GM21515 (cell line): ENCODE results near the gene ZNF324.
"Not testable (repeated sequence)": the region's sequence is repeated elsewhere in the genome, so short reads cannot be mapped to it uniquely, and the experiment has no call there.

Experiments
- ATAC-seq: cut with Tn5 transposase; IDR thresholded peaks from one replicate; pipeline ENCODE4 v1.9.1; 2021; ENCODE audit not compliant: unreplicated experiment

Gene ZNF324

DNA sequence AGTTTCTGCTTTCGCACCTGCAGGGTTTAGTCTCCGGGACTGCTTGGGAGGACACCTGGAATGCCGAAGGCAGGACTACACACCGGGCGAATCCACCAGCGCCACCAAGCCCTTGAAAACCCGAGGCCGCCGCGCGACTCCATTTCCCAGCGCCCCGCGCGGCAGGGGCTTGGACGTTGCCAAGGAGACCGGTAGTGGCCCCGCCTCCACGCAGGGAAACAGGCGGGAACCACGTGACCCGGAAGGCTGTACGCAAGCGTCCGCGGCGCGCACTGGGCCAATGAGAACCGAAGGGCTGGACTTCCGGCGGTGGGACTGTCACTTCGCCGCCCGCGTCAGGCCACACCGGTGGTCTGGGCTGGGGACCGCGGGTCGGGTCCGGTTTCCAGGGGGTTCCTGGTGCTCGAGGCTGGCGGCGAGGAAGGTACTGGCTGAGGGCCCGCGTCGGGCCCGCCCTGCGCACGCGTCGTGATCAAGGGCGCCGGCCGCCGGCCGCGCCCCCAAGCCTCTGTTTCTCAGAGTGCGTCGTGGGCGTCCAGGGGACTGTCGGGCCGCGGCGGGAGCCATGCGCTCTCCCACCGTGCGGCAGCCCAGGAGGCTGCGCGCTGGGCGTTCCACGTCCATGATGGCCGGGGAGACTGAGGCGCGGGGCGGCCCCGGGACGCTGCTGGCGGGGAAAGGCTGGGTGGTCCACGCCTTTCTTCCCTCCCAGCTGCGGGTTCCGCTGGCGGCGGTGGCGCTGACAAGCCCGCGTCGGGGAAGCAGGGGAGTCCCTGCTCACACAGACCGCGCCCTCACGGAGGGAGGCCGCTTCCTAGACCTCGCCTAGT lies at the start of gene ZNF324:
TSS of gene ZNF324 (plus strand) at position 321 of the 830 bp plus-strand sequence. CDS start 2,106 bp downstream, outside the sequence.
- ATAC-seq = peak; percentile 83

DNA sequence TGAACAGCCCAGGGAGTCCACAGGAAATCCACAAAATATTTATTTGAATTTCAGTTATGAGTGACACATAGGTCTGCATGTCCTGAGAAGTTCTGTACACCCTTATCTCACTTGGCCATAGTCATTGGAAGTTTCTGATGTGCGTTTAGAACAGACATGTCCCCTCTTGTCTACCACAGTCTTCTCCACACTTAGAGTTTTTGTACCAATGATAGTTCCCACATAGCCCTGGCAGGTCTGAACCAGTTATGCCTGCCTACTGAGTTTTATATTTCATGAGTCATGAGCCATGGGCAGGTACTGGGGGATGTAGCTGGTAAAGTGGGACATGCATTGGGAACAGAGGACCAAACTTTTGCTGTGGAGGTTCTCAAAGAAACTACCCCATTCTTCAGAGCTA lies 38.3 kb upstream of the ZNF324 start:
- ATAC-seq = no peak

DNA sequence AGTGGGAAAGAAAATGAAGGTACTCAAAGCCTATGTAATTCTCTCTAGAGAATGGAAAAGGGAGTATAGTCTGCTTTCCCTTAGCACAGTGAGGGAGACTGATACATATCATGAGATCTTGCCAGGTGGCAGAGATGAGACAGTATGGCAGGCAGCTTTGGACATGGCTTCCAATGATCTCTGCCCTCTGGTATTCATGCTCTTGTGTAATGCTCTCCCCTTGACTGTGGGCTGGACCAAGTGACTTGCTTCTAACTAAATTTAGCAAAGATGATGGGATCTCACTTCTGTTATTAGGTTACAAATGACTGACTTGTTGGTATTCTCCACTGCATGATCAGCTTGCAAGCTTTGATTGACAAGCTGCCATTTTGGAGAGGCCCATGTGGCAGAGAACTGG lies 37.1 kb upstream of the ZNF324 start:
- no peak for ATAC-seq

DNA sequence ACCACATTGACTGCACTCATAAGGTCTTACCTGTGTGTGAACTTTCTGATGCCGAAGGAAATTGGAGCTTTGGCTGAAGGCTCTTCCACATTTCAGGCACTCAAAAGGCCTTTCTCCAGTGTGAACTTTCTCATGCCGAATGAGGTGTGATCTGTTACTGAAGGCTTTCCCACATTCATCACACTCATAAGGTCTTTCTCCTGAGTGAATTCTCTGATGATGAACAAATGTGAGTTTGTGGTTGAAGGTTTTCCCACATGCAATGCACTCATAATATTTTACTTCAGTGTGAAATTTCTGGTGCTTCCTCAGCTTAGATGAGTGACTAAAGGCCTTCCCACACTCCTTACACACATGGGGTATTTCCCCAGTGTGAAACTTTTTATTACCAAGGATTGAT lies 32.7 kb upstream of the ZNF324 start:
- ATAC-seq = no peak

DNA sequence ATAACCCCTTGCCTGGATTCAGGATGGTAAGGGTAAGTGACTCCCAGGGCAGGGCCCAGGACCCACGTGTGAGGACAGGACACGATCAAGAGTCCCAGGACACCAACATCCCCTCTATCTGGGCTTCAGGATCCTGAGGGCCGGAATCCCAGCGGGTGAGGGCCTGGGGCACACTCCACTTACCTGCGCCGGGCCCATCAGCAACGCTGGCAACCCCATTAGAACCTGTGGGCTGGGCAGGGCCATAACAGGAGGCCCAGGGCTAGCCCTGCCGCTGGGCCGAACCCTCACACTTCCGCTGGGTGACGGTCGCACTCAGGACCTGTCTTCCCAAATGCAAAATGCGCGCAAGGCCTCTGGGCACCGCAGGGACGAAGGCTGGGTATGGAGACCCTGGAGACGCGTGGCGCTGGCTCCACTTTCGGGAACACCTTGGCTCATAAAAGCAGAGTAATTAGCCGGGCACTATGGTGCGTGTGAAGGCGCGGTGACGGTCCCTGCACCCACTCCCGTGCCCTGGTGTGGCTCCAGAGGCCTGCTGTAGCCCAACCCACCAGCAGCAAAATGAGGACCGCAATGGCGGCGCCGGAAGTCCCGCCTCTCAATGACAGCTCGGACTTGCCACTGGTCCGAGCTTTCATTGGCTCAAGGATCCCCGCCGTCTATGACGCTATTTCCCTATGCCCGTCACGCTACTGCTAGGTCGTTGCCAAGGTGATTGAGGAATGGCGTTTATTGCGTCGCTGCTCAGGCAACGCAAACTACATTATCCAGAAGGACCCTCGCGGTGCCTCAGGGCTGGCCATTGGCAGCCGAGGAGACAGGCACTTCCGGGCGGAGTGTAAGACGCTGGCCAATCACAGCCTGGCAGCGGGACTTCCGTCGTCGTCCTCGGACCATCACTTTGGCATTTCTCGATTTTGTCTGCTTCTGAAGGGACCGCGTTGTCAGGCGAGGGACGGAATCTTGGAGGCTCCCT lies 27.0 kb upstream of the ZNF324 start, which contains the start of gene ZNF132:
TSS of gene ZNF132 (minus strand) at position 578 of the 979 bp plus-strand sequence. CDS start at position 246, 332 bp downstream.
- ATAC-seq = peak; percentile 94

DNA sequence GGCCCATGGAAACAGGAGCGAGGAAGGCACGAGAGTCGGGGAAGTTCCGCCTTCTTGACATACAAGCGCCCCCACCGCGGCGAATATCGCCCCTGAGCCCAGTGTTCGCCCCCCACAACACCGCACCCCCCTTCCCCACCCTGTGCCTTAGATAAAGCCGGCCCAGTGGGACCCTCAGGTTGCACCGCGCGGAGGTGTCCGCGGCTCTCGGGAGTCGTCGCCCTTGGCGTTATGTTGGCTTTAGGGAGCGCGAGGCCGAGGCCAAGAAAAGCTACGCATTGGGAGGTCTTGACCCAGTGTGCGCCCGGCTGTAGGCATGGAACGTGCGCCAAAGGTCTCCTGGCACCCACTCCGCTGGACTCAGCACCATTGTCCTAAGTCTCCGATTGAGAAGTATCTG lies 26.3 kb upstream of the ZNF324 start:
- ATAC-seq = no peak

DNA sequence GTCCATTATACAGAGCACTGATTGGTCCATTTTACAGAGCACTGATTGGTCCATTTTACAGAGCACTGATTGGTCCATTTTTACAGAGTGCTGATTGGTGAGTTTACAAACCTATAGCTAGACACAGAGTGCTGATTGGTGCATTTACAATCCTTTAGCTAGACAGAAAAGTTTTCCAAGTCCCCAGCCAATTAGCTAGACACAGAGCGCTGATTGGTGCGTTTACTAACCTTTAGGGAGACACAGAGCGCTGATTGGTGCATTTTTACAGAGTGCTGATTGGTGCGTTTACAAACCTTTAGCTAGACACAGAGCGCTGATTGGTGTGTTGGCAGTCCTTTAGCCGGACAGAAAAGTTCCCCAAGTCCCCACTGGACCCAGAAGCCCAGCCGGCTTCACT lies 23.9 kb upstream of the ZNF324 start:
- not testable (repeated sequence) for ATAC-seq

DNA sequence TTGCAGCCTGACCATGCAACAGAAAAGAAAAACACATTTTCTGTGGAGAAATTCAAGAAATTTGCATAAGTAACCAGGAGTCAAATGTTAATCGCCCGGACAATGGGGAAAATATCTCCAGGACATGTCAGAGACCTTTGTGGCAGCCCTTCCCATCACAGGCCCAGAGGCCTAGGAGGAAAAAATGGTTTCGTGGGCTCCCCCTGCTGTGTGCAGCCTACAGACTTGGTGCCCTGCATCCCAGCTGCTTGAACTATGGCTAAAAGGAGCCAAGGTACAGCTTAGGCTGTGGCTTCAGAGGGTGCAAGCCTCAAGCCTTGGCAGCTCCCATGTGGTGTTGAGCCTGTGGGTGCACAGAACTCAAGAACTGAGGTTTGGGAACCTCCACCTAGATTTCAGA lies 18.0 kb upstream of the ZNF324 start:
- not testable (repeated sequence) for ATAC-seq

DNA sequence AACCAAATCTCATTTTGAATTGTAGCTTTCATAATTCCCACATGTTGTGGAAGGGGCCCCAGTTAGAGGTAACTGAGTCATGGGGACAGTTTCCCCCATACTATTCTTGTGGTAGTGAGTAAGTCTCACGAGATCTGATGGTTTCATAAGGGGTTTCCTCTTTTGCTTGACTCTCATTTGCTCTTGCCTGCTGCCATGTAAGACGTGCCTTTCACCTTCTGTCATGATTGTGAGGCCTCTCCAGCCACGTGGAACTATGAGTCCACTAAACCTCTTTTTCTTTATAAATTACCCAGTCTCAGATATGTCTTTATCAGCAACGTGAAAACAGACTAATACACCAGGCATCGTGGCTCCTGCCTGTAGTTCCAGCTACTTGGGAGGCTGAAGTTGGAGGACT lies 16.9 kb upstream of the ZNF324 start:
- ATAC-seq = not testable (repeated sequence)

DNA sequence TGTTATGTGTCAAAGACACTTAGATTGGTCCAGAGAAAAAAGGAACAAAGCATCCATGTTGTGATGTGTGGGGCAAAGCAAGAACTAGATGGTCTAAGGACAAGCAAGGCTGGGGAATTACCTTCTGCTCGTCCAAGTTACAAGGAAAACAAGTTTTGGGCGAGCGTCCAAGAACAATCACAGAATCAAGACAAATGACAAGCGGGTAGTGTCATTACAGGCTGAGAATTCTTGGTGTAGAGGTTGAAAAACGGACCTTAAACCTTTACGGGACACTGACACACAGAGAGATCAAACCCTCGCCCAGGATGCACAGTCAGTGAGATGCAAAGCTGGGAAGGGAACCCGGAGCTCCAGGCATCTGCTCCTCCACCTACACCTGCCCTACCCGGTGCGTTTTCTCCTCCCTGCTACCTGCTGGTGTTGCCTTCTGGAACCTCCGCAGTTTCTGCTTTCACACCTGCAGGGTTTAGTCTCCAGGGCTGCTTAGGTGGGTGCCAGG lies 16.0 kb upstream of the ZNF324 start:
- ATAC-seq = no peak

DNA sequence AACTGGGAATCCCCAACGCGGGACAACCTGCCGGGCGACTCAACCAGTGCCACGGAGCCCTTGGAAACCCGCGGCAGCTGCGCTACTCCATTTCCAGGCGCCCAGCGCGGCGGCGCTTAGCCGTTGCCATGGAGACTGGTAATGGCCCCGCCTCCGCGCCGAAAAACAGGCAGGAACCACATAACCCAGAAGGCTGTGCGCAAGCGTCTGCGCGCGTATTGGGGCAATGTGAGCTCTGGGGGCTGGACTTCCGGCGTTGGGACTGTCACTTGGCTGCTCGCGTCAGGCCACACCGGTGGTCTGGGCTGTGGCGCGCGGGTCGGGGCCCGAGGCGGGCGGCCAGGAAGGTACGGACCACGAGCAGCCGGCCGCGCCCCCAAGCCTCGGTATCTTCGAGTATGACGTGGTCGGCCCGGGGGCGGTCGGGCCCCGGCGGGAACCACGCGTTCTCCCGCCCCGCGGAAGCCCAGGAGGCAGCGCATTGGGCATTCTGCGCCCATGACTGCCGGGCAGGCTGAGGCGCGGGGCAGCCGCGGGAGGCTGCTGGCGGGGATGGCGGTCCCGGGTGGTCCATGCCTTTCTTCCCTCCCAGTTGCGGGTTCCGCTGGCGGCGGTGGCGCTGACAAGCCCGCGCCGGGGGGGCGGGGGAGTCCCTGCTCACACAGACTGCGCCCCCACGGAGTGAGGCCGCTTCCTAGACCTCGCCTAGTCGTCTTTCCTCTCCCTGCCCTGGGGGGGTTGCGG lies 15.3 kb upstream of the ZNF324 start, which contains the start of gene ZNF324B:
TSS of gene ZNF324B (plus strand) at position 265 of the 744 bp plus-strand sequence. CDS start 2,080 bp downstream, outside the sequence.
- peak; percentile 89 for ATAC-seq

DNA sequence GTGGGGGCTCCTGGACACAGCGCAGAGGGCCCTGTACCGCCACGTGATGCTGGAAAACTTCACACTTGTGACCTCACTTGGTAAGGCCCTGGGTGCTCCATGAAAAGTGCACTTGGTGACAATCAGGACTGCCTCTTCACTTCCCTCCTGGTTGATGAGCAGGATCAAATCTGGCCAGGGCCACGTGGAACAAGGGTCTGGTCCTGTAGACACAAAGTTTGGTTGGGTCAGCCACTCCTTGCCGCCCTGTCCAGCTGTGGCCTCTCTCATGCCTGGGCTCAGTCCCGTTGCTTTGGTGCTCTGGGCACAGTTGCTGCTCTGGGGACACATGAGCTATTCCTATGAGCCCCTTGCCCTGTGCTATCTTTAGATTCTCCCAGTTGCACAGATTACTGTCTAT lies 13.1 kb upstream of the ZNF324 start:
- no peak for ATAC-seq

DNA sequence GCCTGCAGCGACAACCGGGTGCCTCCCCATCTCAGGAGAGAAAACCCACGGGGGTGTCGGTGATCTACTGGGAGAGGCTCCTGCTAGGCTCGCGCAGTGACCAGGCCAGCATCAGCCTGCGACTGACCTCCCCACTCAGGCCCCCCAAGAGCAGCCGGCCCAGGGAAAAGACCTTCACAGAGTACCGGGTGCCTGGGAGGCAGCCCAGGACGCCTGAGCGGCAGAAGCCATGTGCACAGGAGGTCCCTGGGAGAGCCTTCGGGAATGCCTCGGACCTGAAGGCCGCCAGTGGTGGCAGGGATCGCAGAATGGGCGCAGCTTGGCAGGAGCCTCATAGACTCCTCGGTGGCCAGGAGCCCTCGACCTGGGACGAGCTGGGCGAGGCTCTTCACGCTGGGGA lies 11.6 kb upstream of the ZNF324 start:
- ATAC-seq = no peak

DNA sequence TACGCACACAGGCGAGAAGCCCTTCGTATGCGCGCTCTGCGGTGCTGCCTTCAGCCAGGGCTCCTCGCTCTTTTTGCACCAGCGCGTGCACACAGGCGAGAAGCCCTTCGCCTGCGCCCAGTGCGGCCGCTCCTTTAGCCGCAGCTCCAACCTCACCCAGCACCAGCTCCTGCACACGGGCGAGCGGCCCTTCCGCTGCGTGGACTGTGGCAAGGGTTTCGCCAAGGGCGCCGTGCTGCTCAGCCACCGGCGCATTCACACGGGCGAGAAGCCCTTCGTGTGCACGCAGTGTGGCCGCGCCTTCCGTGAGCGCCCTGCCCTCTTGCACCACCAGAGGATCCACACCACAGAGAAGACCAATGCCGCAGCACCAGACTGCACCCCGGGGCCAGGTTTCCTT lies 10.8 kb upstream of the ZNF324 start:
- ATAC-seq = no peak

DNA sequence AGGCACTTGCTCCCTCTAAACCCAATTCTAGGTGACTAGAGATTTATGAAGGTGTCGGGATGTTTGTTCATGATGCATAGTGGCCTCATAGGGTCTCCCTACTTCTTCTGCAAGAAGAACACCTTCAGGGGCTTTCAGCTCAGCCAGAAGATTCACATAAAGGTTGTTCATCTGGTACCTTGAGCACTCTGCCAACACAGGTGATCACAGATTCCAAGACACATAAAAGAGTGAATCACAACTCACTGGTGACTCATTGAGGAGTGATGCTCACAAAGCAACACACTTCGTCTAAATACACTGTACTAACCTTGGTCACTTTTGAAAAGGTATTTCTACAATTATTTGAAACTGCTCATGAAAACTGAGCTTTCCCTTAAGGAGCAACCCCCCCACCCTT lies 6.8 kb upstream of the ZNF324 start:
- no peak for ATAC-seq

DNA sequence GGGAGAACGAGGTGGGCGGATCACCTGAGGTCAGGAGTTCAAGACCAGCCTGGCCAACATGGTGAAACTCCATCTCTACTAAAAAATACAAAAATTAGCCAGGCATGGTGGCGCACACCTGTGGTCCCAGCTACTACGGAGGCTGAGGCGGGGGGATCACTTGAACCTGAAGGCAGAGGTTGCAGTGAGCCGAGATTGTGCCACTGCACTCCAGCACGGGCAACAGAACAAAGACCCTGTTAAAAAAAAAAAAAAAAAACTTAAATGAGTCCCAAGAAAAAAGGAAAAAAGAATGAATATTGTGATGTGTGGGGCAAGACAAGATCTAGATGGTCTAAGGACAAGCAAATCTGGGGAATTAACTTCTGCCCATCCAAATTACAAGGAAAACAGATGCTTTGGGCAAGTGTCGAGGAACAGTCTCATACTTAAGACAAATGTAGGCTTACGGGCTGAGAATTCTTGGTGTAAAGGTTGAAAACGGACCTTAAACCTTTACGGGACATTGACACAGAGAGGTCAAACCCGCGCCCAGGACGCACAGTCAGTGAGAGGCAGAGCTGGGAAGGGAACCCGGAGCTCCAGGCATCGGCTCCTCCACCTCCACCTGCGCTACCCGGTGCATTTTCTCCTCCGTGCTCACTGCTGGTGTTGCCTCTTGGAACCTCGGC lies 656 bp upstream of the ZNF324 start:
- peak; percentile 9 for ATAC-seq

DNA sequence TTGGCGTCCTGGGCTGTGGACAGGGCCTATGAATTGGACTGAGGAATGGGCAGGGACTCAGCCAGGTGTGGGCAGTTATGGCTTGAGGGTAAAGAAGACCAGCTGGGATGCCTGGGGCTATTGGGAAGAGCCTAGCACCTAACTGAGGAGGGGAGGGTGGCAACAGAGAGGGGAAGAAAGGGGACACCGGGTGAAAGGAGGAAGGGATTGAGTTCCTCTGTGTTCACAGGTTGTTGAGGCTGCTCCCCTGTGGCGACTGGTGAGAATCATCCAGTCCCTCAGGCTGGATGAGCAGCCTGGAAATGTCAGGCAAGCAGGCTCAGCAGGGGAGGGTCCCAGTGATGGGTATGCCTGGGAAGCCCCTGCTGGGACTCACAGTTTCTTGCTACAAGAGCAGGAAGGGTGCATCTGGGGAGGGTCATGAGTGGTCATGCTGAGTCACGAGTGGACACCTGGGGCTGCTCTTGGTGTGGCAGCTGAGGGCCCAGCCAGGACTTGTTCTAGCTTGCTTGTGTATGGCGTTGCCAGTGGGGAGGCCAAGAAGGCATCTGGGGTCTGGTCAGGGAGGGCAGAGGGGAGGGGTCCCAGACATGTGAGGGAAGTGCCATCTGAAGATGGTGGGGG lies 1.4 kb downstream of the ZNF324 start:
- ATAC-seq = no peak

DNA sequence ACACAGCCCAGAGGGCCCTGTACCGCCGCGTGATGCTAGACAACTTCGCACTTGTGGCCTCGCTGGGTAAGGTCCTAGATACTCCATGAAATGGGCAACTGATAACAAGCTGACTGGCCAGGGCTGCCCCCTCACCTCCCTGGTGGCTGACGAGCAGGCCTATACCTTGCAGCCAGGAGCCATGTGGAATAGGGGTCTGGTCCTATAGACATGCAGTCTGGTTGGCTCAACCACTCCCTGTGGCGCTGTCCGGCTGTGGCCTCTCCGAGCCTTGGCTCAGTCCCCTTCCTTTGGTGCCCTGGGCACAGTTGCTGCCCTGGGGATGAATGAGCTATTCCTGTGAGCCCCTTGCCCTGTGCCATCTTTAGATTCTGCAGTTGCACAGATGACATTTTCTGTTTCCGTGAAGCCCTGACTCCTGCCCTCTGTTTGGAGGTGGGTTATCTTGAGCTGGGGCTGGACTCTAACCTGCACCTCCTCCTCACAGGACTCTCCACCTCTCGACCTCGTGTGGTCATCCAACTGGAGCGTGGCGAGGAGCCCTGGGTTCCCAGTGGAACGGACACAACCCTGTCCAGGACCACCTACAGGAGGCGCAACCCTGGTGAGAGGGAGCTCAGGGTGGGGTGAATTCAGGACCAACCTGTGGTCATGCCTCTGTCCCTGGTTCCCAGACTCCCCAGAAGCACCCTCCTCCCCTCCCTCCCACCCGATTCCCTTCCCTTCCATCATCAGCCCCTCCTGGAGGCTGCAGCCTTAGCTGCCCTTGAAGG lies 2.5 kb downstream of the ZNF324 start:
- no peak for ATAC-seq
